IMR-90 (cell line): ENCODE measurements around the gene CDK14.

Source experiments
- BHLHE40 ChIP-seq: fragments of 150-350 bp; IDR thresholded peaks from 2 replicates; pipeline ENCODE4 v1.6.1; 2016; ENCODE audit warnings: mild to moderate bottlenecking, low read depth, low read length
- CHD1 ChIP-seq: IDR thresholded peaks from 2 replicates; pipeline ENCODE4 v1.6.1; 2012; ENCODE audit warnings: low read depth, low read length, improper control_type of control experiment
- ELK1 ChIP-seq: fragments of 150-350 bp; IDR thresholded peaks from 2 replicates; pipeline ENCODE4 v1.6.1; 2016; ENCODE audit warnings: low read depth, mild to moderate bottlenecking, low read length, moderate library complexity, borderline replicate concordance
- MXI1 ChIP-seq: IDR thresholded peaks from 2 replicates; pipeline ENCODE4 v1.6.1; 2012; ENCODE audit warnings: low read depth, mild to moderate bottlenecking, low read length, moderate library complexity, borderline replicate concordance
- NFE2L2 ChIP-seq: fragments of 150-350 bp; IDR thresholded peaks from 2 replicates; pipeline ENCODE4 v1.6.1; 2016; ENCODE audit warnings: low read depth, mild to moderate bottlenecking, low read length
- POLR2A ChIP-seq: IDR thresholded peaks from 2 replicates; pipeline ENCODE4 v1.6.1; 2012; ENCODE audit warnings: mild to moderate bottlenecking, low read depth, low read length
- RAD21 ChIP-seq: IDR thresholded peaks from 2 replicates; pipeline ENCODE4 v1.6.1; 2012; ENCODE audit warnings: low read length, improper control_type of control experiment
- RCOR1 ChIP-seq: IDR thresholded peaks from 2 replicates; pipeline ENCODE4 v1.6.1; 2012; ENCODE audit warnings: mild to moderate bottlenecking, low read length, improper control_type of control experiment; ENCODE audit not compliant: insufficient replicate concordance
- TF ChIP-seq, protein P1 (sequence below): fragments of 150-350 bp; IDR thresholded peaks from 2 replicates; pipeline ENCODE4 v1.6.1; 2017; ENCODE audit warnings: mild to moderate bottlenecking, antibody characterized with exemption, low read length, low read depth
- TF ChIP-seq, protein P2 (sequence below): conservative IDR thresholded peaks from 2 replicates; pipeline ENCODE4 v1.5.1; 2012; ENCODE audit warnings: mild to moderate bottlenecking, low read depth, low read length, improper control_type of control experiment

- TF ChIP-seq POLR2A: no peak
- TF ChIP-seq RCOR1: no peak
- no peak for TF ChIP-seq NFE2L2
- TF ChIP-seq, protein P1, sequence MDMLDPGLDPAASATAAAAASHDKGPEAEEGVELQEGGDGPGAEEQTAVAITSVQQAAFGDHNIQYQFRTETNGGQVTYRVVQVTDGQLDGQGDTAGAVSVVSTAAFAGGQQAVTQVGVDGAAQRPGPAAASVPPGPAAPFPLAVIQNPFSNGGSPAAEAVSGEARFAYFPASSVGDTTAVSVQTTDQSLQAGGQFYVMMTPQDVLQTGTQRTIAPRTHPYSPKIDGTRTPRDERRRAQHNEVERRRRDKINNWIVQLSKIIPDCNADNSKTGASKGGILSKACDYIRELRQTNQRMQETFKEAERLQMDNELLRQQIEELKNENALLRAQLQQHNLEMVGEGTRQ: no peak
- TF ChIP-seq, protein P2, sequence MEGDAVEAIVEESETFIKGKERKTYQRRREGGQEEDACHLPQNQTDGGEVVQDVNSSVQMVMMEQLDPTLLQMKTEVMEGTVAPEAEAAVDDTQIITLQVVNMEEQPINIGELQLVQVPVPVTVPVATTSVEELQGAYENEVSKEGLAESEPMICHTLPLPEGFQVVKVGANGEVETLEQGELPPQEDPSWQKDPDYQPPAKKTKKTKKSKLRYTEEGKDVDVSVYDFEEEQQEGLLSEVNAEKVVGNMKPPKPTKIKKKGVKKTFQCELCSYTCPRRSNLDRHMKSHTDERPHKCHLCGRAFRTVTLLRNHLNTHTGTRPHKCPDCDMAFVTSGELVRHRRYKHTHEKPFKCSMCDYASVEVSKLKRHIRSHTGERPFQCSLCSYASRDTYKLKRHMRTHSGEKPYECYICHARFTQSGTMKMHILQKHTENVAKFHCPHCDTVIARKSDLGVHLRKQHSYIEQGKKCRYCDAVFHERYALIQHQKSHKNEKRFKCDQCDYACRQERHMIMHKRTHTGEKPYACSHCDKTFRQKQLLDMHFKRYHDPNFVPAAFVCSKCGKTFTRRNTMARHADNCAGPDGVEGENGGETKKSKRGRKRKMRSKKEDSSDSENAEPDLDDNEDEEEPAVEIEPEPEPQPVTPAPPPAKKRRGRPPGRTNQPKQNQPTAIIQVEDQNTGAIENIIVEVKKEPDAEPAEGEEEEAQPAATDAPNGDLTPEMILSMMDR: no peak
- no peak for TF ChIP-seq MXI1
- no peak for TF ChIP-seq CHD1
- no peak for TF ChIP-seq RAD21
- no peak for TF ChIP-seq ELK1
- no peak for TF ChIP-seq BHLHE40
These were observed 616.5 kb downstream of the CDK14 start for GRCh38 chr7:91212582-91212981.
